Tibial artery (tissue), 4 donors: ENCODE data around the gene PRLR.
"Not testable (repeated sequence)": the region's sequence is repeated elsewhere in the genome, so short reads cannot be mapped to it uniquely, and the experiment has no call there.

Source experiments
- DNase-seq, 2 donors: peaks; one replicate each; pipeline ENCODE4 v3.0.0-alpha.2; 2019
- H3K27ac ChIP-seq, 2 donors: fragments of 200-600 bp; sonication (generic) in 1 of 2; 1 replicate in 1 of 2; 2 replicates in 1 of 2; pipeline ENCODE4 v1.5.1; 2018 to 2019; ENCODE audit warnings: mild to moderate bottlenecking in 1 of 2
- H3K27me3 ChIP-seq, 2 donors: fragments of 200-600 bp; sonication (generic) in 1 of 2; one replicate each; pipeline versions ENCODE4 v1.5.1 to v1.6.0; 2016 to 2019
- H3K36me3 ChIP-seq, 3 donors: fragments of 200-600 bp; sonication (generic) in 2 of 3; one replicate each; pipeline ENCODE4 v1.5.1; 2016 to 2019; ENCODE audit warnings: mild to moderate bottlenecking in 2 of 3
- H3K4me1 ChIP-seq, 4 donors: fragments of 200-600 bp; sonication (generic) in 2 of 4; 1 replicate in 3 of 4; 2 replicates in 1 of 4; pipeline ENCODE4 v1.5.1; 2016 to 2019
- H3K4me3 ChIP-seq, 2 donors: fragments of 200-600 bp; sonication (generic) in 1 of 2; 1 replicate in 1 of 2; 2 replicates in 1 of 2; pipeline ENCODE4 v1.5.1; 2018 to 2019; ENCODE audit warnings: mild to moderate bottlenecking in 2 of 2
- H3K9me3 ChIP-seq, 3 donors: fragments of 200-600 bp; sonication (generic) in 1 of 3; one replicate each; pipeline ENCODE4 v1.5.1; 2016 to 2019
- intact Hi-C: fragments of 100-400 bp; cut with DNase I; formaldehyde crosslinking; loops from one replicate; pipeline ENCODE4 v1.15.0; 2023; ENCODE audit warnings: low total_unique reads
- TF ChIP-seq, protein P1 (sequence below), 2 experiments: fragments of 200-600 bp in 1 of 2; fragments of 450-650 bp in 1 of 2; IDR thresholded peaks; one replicate each; pipeline ENCODE4 v1.5.1; 2017 to 2019; ENCODE audit warnings: antibody characterized with exemption in 2 of 2, mild to moderate bottlenecking in 1 of 2, moderate library complexity in 1 of 2

Gene PRLR

DNA sequence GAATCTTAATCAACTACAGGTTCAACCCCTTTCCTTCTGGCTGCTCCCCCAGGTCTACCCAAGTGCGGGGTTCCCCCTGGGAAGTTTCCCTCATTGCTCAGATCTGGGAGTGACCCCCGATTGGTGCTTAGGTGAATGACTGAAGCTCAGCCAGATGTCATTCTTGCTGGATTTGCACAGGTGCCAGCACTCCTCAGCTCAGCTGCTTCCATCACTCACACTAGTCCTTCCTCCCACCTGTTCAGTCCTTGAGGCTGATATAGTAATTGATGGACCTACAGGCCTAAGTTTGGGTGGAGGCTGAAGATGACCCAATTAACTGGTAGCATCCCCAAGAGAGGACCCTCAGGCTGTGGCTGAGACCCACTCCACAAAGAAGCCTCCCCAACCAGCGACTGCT lies 32.9 kb downstream of the PRLR start:
- intact Hi-C loops: no loop called here
- no peak for DNase-seq
- Histone ChIP-seq H3K4me1 (peaks cover 0 to 17% (median 10%) of the 10 kb centered on the region in 4 donors), H3K27me3 (no peaks in the 10 kb centered on the region), H3K4me3 (no peak overlapping the region), H3K9me3 (no peaks in the 10 kb centered on the region), H3K27ac (no peak overlapping the region), H3K36me3 (no peaks in the 10 kb centered on the region)
- TF ChIP-seq, protein P1, sequence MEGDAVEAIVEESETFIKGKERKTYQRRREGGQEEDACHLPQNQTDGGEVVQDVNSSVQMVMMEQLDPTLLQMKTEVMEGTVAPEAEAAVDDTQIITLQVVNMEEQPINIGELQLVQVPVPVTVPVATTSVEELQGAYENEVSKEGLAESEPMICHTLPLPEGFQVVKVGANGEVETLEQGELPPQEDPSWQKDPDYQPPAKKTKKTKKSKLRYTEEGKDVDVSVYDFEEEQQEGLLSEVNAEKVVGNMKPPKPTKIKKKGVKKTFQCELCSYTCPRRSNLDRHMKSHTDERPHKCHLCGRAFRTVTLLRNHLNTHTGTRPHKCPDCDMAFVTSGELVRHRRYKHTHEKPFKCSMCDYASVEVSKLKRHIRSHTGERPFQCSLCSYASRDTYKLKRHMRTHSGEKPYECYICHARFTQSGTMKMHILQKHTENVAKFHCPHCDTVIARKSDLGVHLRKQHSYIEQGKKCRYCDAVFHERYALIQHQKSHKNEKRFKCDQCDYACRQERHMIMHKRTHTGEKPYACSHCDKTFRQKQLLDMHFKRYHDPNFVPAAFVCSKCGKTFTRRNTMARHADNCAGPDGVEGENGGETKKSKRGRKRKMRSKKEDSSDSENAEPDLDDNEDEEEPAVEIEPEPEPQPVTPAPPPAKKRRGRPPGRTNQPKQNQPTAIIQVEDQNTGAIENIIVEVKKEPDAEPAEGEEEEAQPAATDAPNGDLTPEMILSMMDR (IDR thresholded peaks at IDR 0.05): no peak

DNA sequence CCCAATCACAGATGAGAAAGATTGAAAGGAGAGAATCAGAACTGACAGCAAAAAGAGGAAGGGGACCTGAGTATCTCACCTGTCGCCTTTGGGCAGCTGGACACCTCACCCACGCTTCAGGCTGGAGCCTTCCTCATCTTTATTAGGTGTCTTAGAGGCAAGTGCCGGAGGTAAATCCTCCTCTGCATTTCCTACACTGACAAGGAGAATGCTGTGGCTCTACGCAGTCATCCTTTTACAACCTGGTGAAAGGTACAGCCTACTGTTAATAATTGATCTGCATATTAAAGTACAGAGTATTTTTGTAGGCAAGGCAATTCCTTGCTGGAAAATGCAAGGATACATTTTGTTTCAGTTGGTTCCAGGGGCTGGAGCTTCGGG lies 34.8 kb downstream of the PRLR start:
- Histone ChIP-seq H3K9me3 (no peaks in the 10 kb centered on the region), H3K36me3 (no peaks in the 10 kb centered on the region), H3K4me3 (no peak overlapping the region), H3K27me3 (no peaks in the 10 kb centered on the region), H3K4me1 (peaks cover 0 to 17% (median 10%) of the 10 kb centered on the region in 4 donors), H3K27ac (no peak overlapping the region)
- TF ChIP-seq, protein P1 (IDR thresholded peaks at IDR 0.05): no peak
- no peak for DNase-seq
- intact Hi-C loops: no loop called here

DNA sequence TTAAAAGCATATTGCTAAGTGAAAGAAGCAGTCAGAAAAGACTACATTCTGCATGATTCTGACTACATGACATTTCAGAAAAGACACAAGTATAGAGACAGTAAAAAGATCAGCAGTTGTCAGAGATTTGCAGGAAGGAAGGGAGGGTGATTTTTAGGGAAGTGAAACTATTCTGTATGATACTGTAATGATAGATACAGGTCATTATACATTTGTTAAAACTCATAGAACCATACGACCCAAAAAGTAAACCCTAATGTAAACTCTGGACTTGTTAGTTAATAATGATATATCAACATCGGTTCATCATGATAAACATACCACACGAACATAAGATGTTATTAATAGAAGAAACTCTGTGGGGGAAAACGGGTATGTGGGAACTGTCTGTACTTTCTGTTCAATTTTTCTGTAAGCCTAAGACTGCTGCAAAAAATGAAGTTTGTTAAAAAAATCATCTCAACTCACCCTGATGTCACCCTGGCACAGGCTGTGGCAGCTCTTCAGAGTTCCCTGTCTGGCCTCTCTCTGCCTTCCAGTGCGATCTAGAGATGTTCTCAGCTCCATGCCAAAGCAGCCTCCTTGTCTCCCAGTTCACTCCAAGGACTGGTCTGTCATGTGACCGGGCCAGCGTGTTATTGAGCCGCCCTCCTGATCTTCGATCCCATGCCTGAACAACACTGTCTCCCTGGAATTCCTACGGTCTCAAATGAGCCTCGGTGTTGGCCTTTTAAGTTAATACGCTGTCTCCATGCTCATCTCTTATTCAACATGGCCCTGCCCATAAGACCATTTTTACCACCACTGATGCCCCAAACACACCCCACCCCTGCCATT lies 35.4 kb downstream of the PRLR start:
- intact Hi-C loops: no loop called here

DNA sequence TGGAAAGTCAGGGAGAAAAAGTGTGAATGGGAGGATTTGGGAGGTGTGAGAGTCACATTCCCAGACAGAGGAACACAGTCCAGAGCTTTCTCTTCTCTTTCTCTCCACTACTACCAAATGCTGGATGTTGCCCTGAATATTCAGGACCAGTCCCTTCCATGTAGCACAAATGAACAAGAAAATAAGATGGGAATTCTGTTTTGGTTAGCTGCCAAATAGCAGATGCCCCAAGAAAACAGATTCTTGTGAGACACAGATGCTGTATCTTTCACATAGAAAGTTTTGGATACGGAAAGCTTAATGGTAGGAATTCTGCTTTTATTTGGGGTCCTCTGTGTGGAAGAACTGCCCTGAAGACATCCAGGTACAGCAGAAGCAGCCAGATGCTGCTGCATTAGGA lies 37.8 kb downstream of the PRLR start:
- H3K27ac ChIP-seq: no peak overlapping the region
- H3K9me3 ChIP-seq: no peaks in the 10 kb centered on the region
- H3K4me1 ChIP-seq: peaks cover 0 to under 1% (median 0%) of the 10 kb centered on the region in 4 donors
- TF ChIP-seq, protein P1 (IDR thresholded peaks at IDR 0.05): no peak
- no peak for DNase-seq
- no peak overlapping the region for H3K4me3 ChIP-seq
- no peaks in the 10 kb centered on the region for H3K27me3 ChIP-seq
- H3K36me3 ChIP-seq: no peaks in the 10 kb centered on the region
- intact Hi-C loops: no loop called here

More for the DNA sequence above, 35.4 kb downstream of the PRLR start:
- H3K27me3 ChIP-seq: no peaks in the 10 kb centered on the region
- no peak overlapping the region for H3K4me3 ChIP-seq
- peaks cover 0 to 14% (median 10%) of the 10 kb centered on the region in 4 donors for H3K4me1 ChIP-seq
- H3K36me3 ChIP-seq: no peaks in the 10 kb centered on the region
- H3K27ac ChIP-seq: no peak overlapping the region
- TF ChIP-seq, protein P1 (IDR thresholded peaks at IDR 0.05): no peak
- DNase-seq: no peak
- H3K9me3 ChIP-seq: no peaks in the 10 kb centered on the region

DNA sequence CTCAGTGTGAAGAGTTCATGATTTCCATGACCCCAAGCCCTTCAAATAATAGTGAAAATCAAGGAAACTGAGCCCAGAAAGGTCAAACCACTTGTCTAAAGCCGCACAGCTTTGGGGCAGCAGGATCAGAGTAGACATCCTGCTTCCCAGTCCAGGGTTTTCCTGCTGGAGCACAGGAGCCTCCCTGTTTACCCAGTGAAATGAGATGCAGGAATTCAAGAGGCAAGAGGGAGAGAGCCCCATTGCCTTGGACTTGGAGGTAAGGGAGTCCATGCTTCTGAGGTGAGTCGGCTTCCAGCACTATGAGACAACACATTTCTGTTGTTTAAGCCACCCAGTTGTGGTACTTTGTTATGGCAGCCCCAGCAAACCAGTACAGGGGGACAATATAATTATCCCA lies 40.5 kb downstream of the PRLR start:
- DNase-seq, H3K4me3 ChIP-seq, H3K4me1 ChIP-seq, H3K27me3 ChIP-seq, H3K36me3 ChIP-seq, H3K9me3 ChIP-seq, H3K27ac ChIP-seq, intact Hi-C loops: not testable (repeated sequence)

DNA sequence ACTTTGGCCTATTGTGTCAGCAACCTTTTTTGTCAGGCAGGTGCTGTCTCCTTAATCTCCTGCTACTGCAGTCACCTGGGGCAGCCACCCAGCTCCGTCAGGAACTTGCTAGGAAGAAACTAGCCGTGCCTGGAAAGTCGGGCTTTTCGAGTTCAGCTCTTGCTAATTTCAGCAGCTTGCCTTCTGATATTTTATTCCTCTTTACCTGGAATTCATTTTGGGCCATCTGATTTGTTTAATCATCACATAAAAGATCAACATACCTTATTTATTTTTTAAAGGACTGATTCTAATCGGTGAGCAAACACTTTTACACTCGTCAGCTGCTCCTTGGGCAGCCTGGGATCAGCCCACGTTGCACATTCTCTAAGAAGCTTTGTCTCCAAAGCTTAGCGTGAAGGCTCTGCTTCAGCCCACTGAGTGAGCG lies 42.2 kb downstream of the PRLR start:
- no peaks in the 10 kb centered on the region for H3K4me1 ChIP-seq
- H3K27ac ChIP-seq: no peak overlapping the region
- no peaks in the 10 kb centered on the region for H3K9me3 ChIP-seq
- H3K27me3 ChIP-seq: no peaks in the 10 kb centered on the region
- intact Hi-C loops: no loop called here
- no peak overlapping the region for H3K4me3 ChIP-seq
- TF ChIP-seq, protein P1 (IDR thresholded peaks at IDR 0.05): no peak
- H3K36me3 ChIP-seq: no peaks in the 10 kb centered on the region
- no peak for DNase-seq

DNA sequence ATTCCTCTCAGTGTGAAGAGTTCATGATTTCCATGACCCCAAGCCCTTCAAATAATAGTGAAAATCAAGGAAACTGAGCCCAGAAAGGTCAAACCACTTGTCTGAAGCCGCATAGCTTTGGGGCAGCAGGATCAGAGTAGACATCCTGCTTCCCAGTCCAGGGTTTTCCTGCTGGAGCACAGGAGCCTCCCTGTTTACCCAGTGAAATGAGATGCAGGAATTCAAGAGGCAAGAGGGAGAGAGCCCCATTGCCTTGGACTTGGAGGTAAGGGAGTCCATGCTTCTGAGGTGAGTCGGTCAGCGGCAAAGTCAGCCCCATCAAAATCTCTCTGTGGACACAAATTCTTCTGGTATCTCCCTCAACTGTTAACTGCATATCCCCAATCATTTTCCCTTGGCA lies 42.7 kb downstream of the PRLR start:
- intact Hi-C loops, DNase-seq, H3K4me3 ChIP-seq, H3K4me1 ChIP-seq, H3K9me3 ChIP-seq, H3K27me3 ChIP-seq, H3K27ac ChIP-seq, H3K36me3 ChIP-seq: not testable (repeated sequence)
